Body of pancreas (tissue), 4 donors: ENCODE measurements around the gene CTIF. TPM values are rescaled to one million over a fixed set of nuclear protein-coding genes. Genes with fewer than 3 reads are reported as not detected.
A peak's percentile ranks its signal among the peaks of the same experiment; 100 is the strongest.

Source experiments
- ATAC-seq: fragments of 150-250 bp; one replicate; pipeline ENCODE4 v1.9.1; 2016
- DNase-seq, 4 donors: peaks; one replicate each; pipeline ENCODE4 v3.0.0-alpha.2; 2019
- H3K27ac ChIP-seq, 4 donors: fragments of 200-600 bp; sonication (generic); 1 replicate in 3 of 4; 2 replicates in 1 of 4; pipeline versions ENCODE4 v1.5.1 to v1.6.1; 2016 to 2019; ENCODE audit warnings: mild to moderate bottlenecking in 1 of 4, mixed read lengths in 1 of 4, moderate library complexity in 1 of 4
- H3K27me3 ChIP-seq, 2 donors: fragments of 200-600 bp; sonication (generic); one replicate each; pipeline ENCODE4 v1.6.0; 2016; ENCODE audit warnings: mild to moderate bottlenecking in 1 of 2
- H3K36me3 ChIP-seq, 2 donors: fragments of 200-600 bp; sonication (generic); replicated peaks in 1 of 2; 2 replicates each; pipeline ENCODE4 v1.5.1; 2016; ENCODE audit warnings: low read depth in 2 of 2; ENCODE audit not compliant: insufficient read depth in 1 of 2
- H3K4me1 ChIP-seq: fragments of 200-600 bp; sonication (generic); one replicate; pipeline ENCODE4 v1.6.0; 2016
- H3K4me3 ChIP-seq, 2 donors: fragments of 200-600 bp; sonication (generic); 1 replicate in 1 of 2; 2 replicates in 1 of 2; pipeline ENCODE4 v1.5.1; 2016 to 2019
- H3K9me3 ChIP-seq, 3 donors: fragments of 200-600 bp; sonication (generic); 1 replicate in 2 of 3; 2 replicates in 1 of 3; pipeline ENCODE4 v1.5.1; 2016
- CTCF ChIP-seq, 7 experiments: fragments of 450-650 bp in 4 of 7; fragments of 200-600 bp in 3 of 7; sonication (generic) in 3 of 7; IDR thresholded peaks; one replicate each; pipeline ENCODE4 v1.5.1; 2016 to 2019; ENCODE audit warnings: antibody characterized with exemption in 7 of 7
- POLR2A ChIP-seq, 3 donors: fragments of 450-650 bp; IDR thresholded peaks; one replicate each; pipeline ENCODE4 v1.6.1; 2016; ENCODE audit warnings: antibody characterized with exemption in 3 of 3, mild to moderate bottlenecking in 2 of 3
- WGBS, 2 donors: methylation state at CpG; one replicate each; pipeline ENCODE4 v1.1.5; 2017; 5-methylcytosine and 5-hydroxymethylcytosine counted together
- intact Hi-C: fragments of 100-400 bp; cut with DNase I; formaldehyde crosslinking; loops from one replicate; pipeline ENCODE4 v1.15.1; 2023
- total RNA-seq, 2 donors: library from RNA; depleted of rRNA; stranded (reverse); fragments of >200 nt; gene quantifications; one replicate each; pipeline ENCODE4 v1.1.0, GENCODE V29; 2016

CTIF gene
- total RNA-seq, 2 donors from 2014 or later, result 18.7 to 24.4 TPM

- no peak for ATAC-seq
- Histone ChIP-seq H3K4me1 (peaks cover 10% of the 10 kb centered on the region), H3K27ac (no peak overlapping the region), H3K9me3 (no peaks in the 10 kb centered on the region), H3K36me3 (no peaks in the 10 kb centered on the region), H3K27me3 (no peaks in the 10 kb centered on the region), H3K4me3 (no peak overlapping the region)
- peak in 1 of 4 donors; percentile 5 for DNase-seq
- WGBS, 2 donors, result 92 to 95% methylated on average over 2 to 3 of the region's 3 CpGs
- TF ChIP-seq CTCF (IDR thresholded peaks at IDR 0.05) (no peak), POLR2A (IDR thresholded peaks at IDR 0.05) (no peak)
- intact Hi-C loops, result no loop called here
These were observed 296.9 kb downstream of the CTIF start for GRCh38 chr18:48835745-48836170.

GRCh38 chr18:48836231-48836805 is 297.5 kb downstream of the CTIF start:
- Histone ChIP-seq H3K36me3 (no peaks in the 10 kb centered on the region), H3K4me3 (no peak overlapping the region), H3K4me1 (peaks cover 13% of the 10 kb centered on the region), H3K27me3 (no peaks in the 10 kb centered on the region), H3K9me3 (no peaks in the 10 kb centered on the region), H3K27ac (no peak overlapping the region)
- ATAC-seq (no peak), DNase-seq (no peak)
- no peak for TF ChIP-seq POLR2A (IDR thresholded peaks at IDR 0.05)
- TF ChIP-seq CTCF (IDR thresholded peaks at IDR 0.05), result no peak
- WGBS, 2 donors, result 85 to 95% methylated on average over 4 of the region's 4 CpGs
- intact Hi-C loops, result no loop called here

GRCh38 chr18:48836806-48837615 is 298.2 kb downstream of the CTIF start:
- Histone ChIP-seq H3K9me3 (no peaks in the 10 kb centered on the region), H3K36me3 (no peaks in the 10 kb centered on the region), H3K4me3 (no peak overlapping the region), H3K4me1 (peaks cover 20% of the 10 kb centered on the region), H3K27me3 (no peaks in the 10 kb centered on the region), H3K27ac (no peak overlapping the region)
- TF ChIP-seq POLR2A (IDR thresholded peaks at IDR 0.05) (no peak), CTCF (IDR thresholded peaks at IDR 0.05) (no peak)
- intact Hi-C loops, result no loop called here
- no peak for ATAC-seq
- 93 to 94% methylated on average over 11 to 12 of the region's 13 CpGs for WGBS, 2 donors
- DNase-seq, result no peak

GRCh38 chr18:48837676-48838075 is 298.8 kb downstream of the CTIF start:
- H3K9me3 ChIP-seq, result no peaks in the 10 kb centered on the region
- 95 to 100% methylated on average over 2 to 3 of the region's 3 CpGs for WGBS, 2 donors
- no peaks in the 10 kb centered on the region for H3K36me3 ChIP-seq
- DNase-seq (no peak), ATAC-seq (no peak)
- intact Hi-C loops, result no loop called here
- H3K4me1 ChIP-seq, result peaks cover 22% of the 10 kb centered on the region
- TF ChIP-seq CTCF (IDR thresholded peaks at IDR 0.05) (no peak), POLR2A (IDR thresholded peaks at IDR 0.05) (no peak)
- H3K27ac ChIP-seq, result no peak overlapping the region
- no peak overlapping the region for H3K4me3 ChIP-seq
- H3K27me3 ChIP-seq, result no peaks in the 10 kb centered on the region
